Measurements from ENCODE around the gene HIGD1C.
A peak's percentile ranks its signal among the peaks of the same experiment; 100 is the strongest.

HIGD1C gene

GRCh38 chr12:51017452-51017851 lies 65.1 kb downstream of the HIGD1C start:
- Mint-ChIP-seq H3K27ac (ENCODE audit: low read depth) (no peak overlapping the region), H3K9me3 (no peaks in the 10 kb centered on the region), H3K36me3 (ENCODE audit: insufficient read depth) (peaks cover 2% of the 10 kb centered on the region), H3K4me1 (peaks cover 19% of the 10 kb centered on the region), H3K27me3 (no peaks in the 10 kb centered on the region), H3K4me3 (no peak overlapping the region)
- DNase-seq (ENCODE audit: low spot score in 2 of 2) (no peak), ATAC-seq (replicated peaks; ENCODE audit: extremely low read depth, poor library complexity, severe bottlenecking) (no peak)

DNA sequence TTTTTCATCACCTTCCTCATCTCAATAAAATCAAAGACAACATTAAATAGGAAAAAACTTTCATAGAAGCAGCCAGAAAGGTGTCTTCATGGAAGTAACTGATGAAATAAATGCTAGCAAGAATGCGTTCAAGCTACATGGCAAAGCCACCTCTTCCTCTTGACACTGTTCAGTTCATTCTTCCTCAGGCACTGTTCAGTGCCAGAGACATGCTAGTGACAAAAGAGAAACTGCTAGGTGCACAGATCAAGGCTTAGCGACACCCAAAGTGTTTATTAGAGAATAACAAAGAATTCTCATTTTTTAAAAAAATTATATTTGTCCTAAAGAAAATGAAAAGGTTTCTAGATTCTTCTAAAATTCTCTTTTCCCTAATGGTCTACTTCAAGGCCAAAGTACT lies 66.6 kb downstream of the HIGD1C start:
- Mint-ChIP-seq H3K27me3 (no peaks in the 10 kb centered on the region), H3K36me3 (ENCODE audit: insufficient read depth) (peaks cover 1% of the 10 kb centered on the region), H3K4me3 (no peak overlapping the region), H3K9me3 (no peaks in the 10 kb centered on the region), H3K4me1 (peaks cover 16% of the 10 kb centered on the region), H3K27ac (ENCODE audit: low read depth) (peak overlapping the region; percentile 29)
- ATAC-seq (replicated peaks; ENCODE audit: extremely low read depth, poor library complexity, severe bottlenecking) (no peak), DNase-seq (ENCODE audit: low spot score in 2 of 2) (no peak)

DNA sequence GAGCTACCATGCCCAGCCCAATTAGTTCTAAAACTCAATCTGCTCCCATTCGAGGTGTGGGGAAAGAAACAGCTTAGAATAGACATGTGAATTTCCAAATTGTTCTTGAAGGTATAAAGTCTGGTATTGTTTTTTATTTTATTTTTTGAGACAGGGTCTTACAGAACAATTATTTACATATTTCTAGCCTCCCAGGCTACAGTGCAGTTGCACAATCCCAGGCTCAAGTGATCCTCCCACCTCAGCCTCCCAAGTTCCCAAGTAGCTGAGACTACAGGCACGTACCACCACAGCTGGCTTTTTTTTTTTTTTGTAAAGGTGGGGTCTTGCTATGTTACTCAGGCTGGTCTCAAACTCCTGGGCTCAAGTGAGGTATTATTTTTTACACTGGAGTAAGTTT lies 67.6 kb downstream of the HIGD1C start:
- H3K27ac Mint-ChIP-seq (ENCODE audit: low read depth) = no peak overlapping the region
- H3K36me3 Mint-ChIP-seq (ENCODE audit: insufficient read depth) = peaks cover 1% of the 10 kb centered on the region
- ATAC-seq (replicated peaks; ENCODE audit: extremely low read depth, poor library complexity, severe bottlenecking) = no peak
- no peak for DNase-seq (ENCODE audit: low spot score in 2 of 2)
- H3K4me1 Mint-ChIP-seq = peaks cover 26% of the 10 kb centered on the region
- H3K4me3 Mint-ChIP-seq = no peak overlapping the region
- no peaks in the 10 kb centered on the region for H3K27me3 Mint-ChIP-seq
- H3K9me3 Mint-ChIP-seq = no peaks in the 10 kb centered on the region

All from central memory CD8-positive, alpha-beta T cell (primary cell).